SU-DHL-6 (cell line): ENCODE data around the gene VTA1.

ENCODE experiments used
- H2AFZ ChIP-seq: fragments of 200-600 bp; sonication (generic); 2 replicates; pipeline ENCODE4 v1.6.1; 2014; ENCODE audit warnings: low read depth, mild to moderate bottlenecking, moderate library complexity, mixed read lengths, antibody characterized with exemption, low read length; ENCODE audit not compliant: severe bottlenecking
- H3F3A ChIP-seq: fragments of 200-600 bp; shearing (Covaris generic); 2 replicates; pipeline ENCODE4 v1.6.0; 2016; ENCODE audit warnings: antibody characterized with exemption, mild to moderate bottlenecking; ENCODE audit not compliant: insufficient read depth
- H3K27ac ChIP-seq: fragments of 200-600 bp; sonication (generic); 2 replicates; pipeline ENCODE4 v1.5.1; 2016; ENCODE audit warnings: low read depth, mild to moderate bottlenecking, low read length, moderate library complexity, mixed read lengths
- H3K27me3 ChIP-seq: fragments of 200-600 bp; sonication (generic), shearing (Covaris generic); 2 replicates; pipeline ENCODE4 v1.6.0; 2014; ENCODE audit warnings: mild to moderate bottlenecking, low read length
- H3K36me3 ChIP-seq: fragments of 200-600 bp; sonication (generic); 2 replicates; pipeline ENCODE4 v1.6.1; 2014; ENCODE audit warnings: mild to moderate bottlenecking, low read length, mixed read lengths
- H3K4me2 ChIP-seq: fragments of 300-600, 200-600 bp; shearing (Covaris generic), sonication (generic); 2 replicates; pipeline ENCODE4 v1.6.0; 2014; ENCODE audit warnings: low read length, low read depth, mild to moderate bottlenecking; ENCODE audit not compliant: poor library complexity, severe bottlenecking
- H3K4me3 ChIP-seq: fragments of 200-600 bp; sonication (generic); 2 replicates; pipeline ENCODE4 v1.5.1; 2014; ENCODE audit warnings: antibody characterized with exemption, low read length, mild to moderate bottlenecking, mixed read lengths; ENCODE audit not compliant: insufficient read depth, poor library complexity, severe bottlenecking
- H3K79me2 ChIP-seq: fragments of 200-600 bp; sonication (generic); 2 replicates; pipeline ENCODE4 v1.6.1; 2014; ENCODE audit warnings: mild to moderate bottlenecking, low read length, moderate library complexity; ENCODE audit not compliant: insufficient read depth
- H3K9ac ChIP-seq: fragments of 200-600 bp; sonication (generic); 2 replicates; pipeline ENCODE4 v1.7.0; 2014; ENCODE audit warnings: mild to moderate bottlenecking, low read length
- H3K9me2 ChIP-seq: fragments of 200-600 bp; sonication (generic); replicated peaks from 2 replicates; pipeline ENCODE4 v1.6.1; 2014; ENCODE audit warnings: low read length; ENCODE audit not compliant: insufficient read depth
- H3K9me3 ChIP-seq: fragments of 200-600 bp; sonication (generic); 2 replicates; pipeline ENCODE4 v1.6.1; 2014; ENCODE audit warnings: low read length, mixed read lengths; ENCODE audit not compliant: insufficient read depth
- H4K20me1 ChIP-seq: fragments of 200-600 bp; sonication (generic); 2 replicates; pipeline ENCODE4 v1.6.1; 2014; ENCODE audit warnings: low read depth, mild to moderate bottlenecking, antibody characterized with exemption, low read length, moderate library complexity, mixed read lengths
- CTCF ChIP-seq: fragments of 200-600 bp; sonication (generic); IDR thresholded peaks from one replicate; pipeline ENCODE4 v1.5.1; 2017; ENCODE audit warnings: antibody characterized with exemption, mild to moderate bottlenecking, low read length, moderate library complexity; ENCODE audit not compliant: insufficient read depth, poor library complexity, severe bottlenecking
- EZH2phosphoT487 ChIP-seq: fragments of 200-600 bp; sonication (generic), shearing (Covaris generic); conservative IDR thresholded peaks from 2 replicates; pipeline ENCODE4 v1.6.1; 2018; ENCODE audit warnings: mild to moderate bottlenecking, antibody characterized with exemption, low read length, moderate library complexity, mixed read lengths

Gene VTA1

GRCh38 chr6:142174703-142175102 is 27.6 kb downstream of the VTA1 start:
- H3K27ac ChIP-seq, result no peak overlapping the region
- H3K27me3 ChIP-seq, result no peaks in the 10 kb centered on the region
- no peaks in the 10 kb centered on the region; the same call in 1 of the 2 replicates for H3F3A ChIP-seq
- no peak overlapping the region for H3K9ac ChIP-seq
- TF ChIP-seq EZH2phosphoT487 (no peak), CTCF (no peak)
- H3K79me2 ChIP-seq, result no peaks in the 10 kb centered on the region
- H3K36me3 ChIP-seq, result peaks cover 55% of the 10 kb centered on the region
- no peak overlapping the region for H3K4me3 ChIP-seq
- H3K4me2 ChIP-seq, result no peak overlapping the region
- no peaks in the 10 kb centered on the region for H3K9me2 ChIP-seq
- H3K9me3 ChIP-seq, result no peaks in the 10 kb centered on the region
- no peak overlapping the region for H2AFZ ChIP-seq
- H4K20me1 ChIP-seq, result no peaks in the 10 kb centered on the region

GRCh38 chr6:142178129-142178528 is 31.1 kb downstream of the VTA1 start:
- Histone ChIP-seq H3K9ac (no peak overlapping the region), H3K27ac (no peak overlapping the region), H3F3A (no peaks in the 10 kb centered on the region; the same call in 1 of the 2 replicates), H3K36me3 (peaks cover 34% of the 10 kb centered on the region), H3K9me3 (no peaks in the 10 kb centered on the region), H3K79me2 (no peaks in the 10 kb centered on the region; the same call in 1 of the 2 replicates), H4K20me1 (no peaks in the 10 kb centered on the region), H3K27me3 (no peaks in the 10 kb centered on the region), H3K4me3 (no peak overlapping the region), H3K9me2 (no peaks in the 10 kb centered on the region), H3K4me2 (no peak overlapping the region), H2AFZ (no peak overlapping the region)
- TF ChIP-seq CTCF (no peak), EZH2phosphoT487 (no peak)

GRCh38 chr6:142182004-142182403 is 34.9 kb downstream of the VTA1 start:
- Histone ChIP-seq H3K9ac (no peak overlapping the region), H3K36me3 (peaks cover 8% of the 10 kb centered on the region), H3K9me2 (no peaks in the 10 kb centered on the region), H3K27ac (no peak overlapping the region), H3K79me2 (no peaks in the 10 kb centered on the region; the same call in none of the 2 replicates), H4K20me1 (no peaks in the 10 kb centered on the region), H3F3A (no peaks in the 10 kb centered on the region; the same call in 1 of the 2 replicates), H3K4me3 (no peak overlapping the region), H2AFZ (no peak overlapping the region), H3K9me3 (no peaks in the 10 kb centered on the region), H3K27me3 (no peaks in the 10 kb centered on the region), H3K4me2 (no peak overlapping the region)
- TF ChIP-seq CTCF (no peak), EZH2phosphoT487 (no peak)

- Histone ChIP-seq H3K27me3 (no peaks in the 10 kb centered on the region), H3K36me3 (peaks cover under 1% of the 10 kb centered on the region; the same call in 1 of the 2 replicates), H3K9ac (no peak overlapping the region), H3F3A (no peaks in the 10 kb centered on the region; the same call in 1 of the 2 replicates), H3K79me2 (no peaks in the 10 kb centered on the region; the same call in none of the 2 replicates), H4K20me1 (no peaks in the 10 kb centered on the region), H3K27ac (no peak overlapping the region), H3K9me2 (no peaks in the 10 kb centered on the region), H3K4me3 (no peak overlapping the region), H3K9me3 (no peaks in the 10 kb centered on the region), H2AFZ (no peak overlapping the region), H3K4me2 (no peak overlapping the region)
- TF ChIP-seq CTCF, result no peak
- TF ChIP-seq EZH2phosphoT487, result no peak
These were observed 36.3 kb downstream of the VTA1 start for GRCh38 chr6:142183351-142183750.
